Activated CD4-positive, alpha-beta T cell treated with anti-CD3 and anti-CD28 coated beads, Interleukin-2, amount 50 U/mL, for 1 hour (primary cell): ENCODE data around the gene CABP7.
"Not testable (repeated sequence)": the region's sequence is repeated elsewhere in the genome, so short reads cannot be mapped to it uniquely, and the experiment has no call there.

ENCODE experiments used
- DNase-seq: peaks from one replicate; pipeline ENCODE4 v3.0.0-alpha.2; 2020

Gene CABP7

DNA sequence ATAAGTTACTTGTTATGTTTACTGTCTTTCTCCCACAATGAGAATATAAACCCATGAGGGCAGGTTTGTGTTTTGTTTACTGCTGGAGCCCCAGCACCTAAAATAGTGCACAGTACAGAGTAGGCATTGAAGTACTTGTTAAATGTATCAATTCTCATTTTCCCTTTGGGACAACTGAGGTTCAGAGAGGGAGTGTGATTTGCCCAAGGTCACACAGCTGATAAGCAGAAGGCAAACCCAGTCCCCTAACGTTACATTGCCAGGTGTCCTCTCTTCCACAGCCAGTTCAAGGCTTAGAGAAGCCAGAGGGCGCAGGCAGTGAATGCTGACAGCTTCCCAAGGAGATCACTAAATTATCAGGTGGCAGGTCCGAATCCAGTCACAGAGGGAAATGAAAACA is 30.2 kb downstream of the CABP7 start:
- DNase-seq = no peak

- DNase-seq = no peak
These were observed 31.0 kb downstream of the CABP7 start for GRCh38 chr22:29750559-29751538.

- no peak for DNase-seq
These were observed 31.9 kb downstream of the CABP7 start for GRCh38 chr22:29751669-29752068.

DNA sequence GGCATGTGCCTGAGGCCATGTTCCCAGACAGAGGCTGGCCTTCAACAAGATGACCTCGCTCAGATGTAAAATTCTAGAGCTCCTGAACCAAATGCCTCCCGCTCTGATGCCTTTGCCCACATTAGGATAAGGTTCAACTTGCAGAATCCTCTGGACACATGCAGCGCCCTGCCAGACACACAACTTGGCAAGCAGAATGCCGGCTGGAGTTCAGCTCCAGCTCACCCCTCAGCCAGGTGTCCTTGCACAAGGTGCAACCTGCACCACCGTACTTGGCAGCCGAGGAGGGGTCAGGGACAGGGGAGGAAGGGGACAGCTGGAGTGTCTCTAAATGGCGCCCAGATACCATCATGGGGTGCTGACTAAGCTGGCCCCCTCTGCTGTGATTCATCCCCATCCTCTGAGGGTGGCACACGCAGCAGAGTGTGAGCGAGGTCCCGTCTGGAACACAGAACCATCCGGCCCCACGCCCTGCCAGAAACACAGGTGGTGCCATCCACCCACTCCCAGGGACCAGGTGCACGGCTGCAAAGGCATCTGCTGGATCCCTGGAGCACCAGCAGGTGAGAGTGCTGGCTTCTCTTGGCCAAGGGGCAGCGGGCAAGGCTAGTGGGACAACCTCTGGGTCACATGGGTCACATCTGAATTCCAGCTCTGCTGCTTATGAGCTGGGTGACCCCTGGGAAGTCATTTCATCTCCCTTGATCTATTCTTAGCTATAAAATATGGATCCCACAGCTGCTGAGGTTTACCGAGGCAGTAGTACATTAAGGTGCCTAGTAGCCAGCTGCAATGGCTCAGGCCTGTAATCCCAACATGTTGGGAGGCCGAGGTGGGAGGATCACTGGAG is 34.2 kb downstream of the CABP7 start:
- no peak for DNase-seq

DNA sequence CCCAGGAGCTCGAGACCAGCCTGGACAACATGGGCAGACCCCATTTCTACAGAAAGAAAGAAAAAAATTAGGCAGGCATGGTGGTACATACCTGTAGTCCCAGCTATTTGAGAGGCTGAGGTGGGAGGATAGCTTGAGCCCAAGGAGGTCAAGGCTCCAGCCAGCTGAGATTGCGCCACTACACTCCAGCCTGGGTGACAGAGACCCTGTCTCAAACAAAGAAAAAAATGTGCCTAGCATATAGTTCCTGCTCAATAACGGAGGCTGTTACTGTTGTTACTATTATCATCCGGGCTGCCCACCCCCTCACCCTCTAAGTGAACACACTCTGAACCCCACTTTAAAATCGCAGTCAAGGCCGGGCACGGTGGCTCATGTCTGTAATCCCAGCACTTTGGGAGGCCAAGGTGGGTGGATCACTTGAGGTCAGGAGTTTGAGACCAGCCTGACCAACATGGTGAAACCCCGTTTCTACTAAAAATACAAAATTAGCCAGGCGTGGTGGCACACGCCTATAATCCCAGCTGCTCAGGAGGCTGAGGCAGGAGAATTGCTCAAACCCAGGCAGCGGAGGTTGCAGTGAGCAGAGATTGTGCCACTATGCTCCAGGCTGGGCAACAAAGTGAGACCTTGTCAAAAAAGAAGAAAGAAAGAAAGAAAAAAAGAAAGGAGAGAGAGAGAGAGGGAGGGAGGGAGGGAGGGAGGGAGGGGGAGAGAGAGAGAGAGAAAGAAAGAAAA is 35.0 kb downstream of the CABP7 start:
- not testable (repeated sequence) for DNase-seq

DNA sequence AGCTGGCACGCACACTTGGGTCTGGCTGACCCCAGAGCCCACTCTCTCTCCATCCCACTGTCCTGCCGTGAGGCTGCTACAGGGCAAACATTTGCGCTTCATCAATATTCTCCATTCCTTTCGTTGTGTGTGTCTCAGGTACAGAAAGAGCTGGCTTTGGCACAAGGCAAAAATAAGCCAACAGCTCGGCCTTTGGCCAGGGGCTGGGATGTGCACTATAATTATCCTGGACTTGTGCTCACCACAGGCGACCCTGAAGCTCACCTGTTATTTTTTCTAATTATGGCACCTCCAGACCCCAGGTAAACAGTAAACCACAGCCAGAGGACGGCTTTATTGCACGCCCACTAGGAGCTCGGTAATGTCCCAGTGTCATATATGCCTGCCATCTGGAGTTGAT is 36.1 kb downstream of the CABP7 start:
- DNase-seq = no peak

- no peak for DNase-seq
These were observed 36.5 kb downstream of the CABP7 start for GRCh38 chr22:29756341-29756740.

DNA sequence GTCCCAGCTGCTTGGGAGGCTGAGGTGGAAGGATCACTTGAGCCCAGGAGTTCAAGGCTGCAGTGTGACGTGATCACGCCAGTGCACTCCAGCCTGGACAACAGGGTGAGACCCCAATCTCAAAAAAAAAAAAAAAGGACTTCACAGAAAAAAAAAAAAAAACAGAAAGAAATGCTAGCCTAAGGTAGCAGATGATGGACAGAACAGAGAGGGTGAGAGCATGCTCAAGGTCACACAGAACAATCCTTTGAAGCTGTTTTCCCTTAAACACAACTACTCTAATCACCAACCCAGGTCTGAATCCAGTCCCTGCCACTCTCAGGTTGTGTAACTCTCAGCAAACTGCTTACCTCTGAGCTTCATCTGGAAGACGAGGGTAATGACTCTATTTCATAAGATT is 37.3 kb downstream of the CABP7 start:
- DNase-seq = no peak

GRCh38 chr22:29758068-29758622 is 38.3 kb downstream of the CABP7 start:
- DNase-seq = no peak

- DNase-seq = no peak
These were observed 39.2 kb downstream of the CABP7 start for GRCh38 chr22:29758959-29759358.

DNA sequence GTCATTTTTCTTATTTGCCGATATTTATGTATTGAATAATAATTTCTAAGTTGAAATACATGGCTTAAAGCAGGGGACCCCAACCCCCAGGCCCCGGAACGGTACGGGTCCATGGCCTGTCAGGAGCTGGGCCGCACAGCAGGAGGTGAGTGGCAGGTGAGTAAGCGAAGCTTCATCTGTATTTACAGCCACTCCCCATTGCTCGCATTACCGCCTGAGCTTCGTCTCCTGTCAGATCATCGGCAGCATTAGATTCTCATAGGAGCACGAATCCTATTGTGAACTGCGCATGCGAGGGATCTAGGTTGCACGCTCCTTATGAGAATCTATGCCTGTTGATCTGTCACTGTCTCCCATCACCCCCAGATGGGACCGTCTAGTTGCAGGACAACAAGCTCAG is 42.5 kb downstream of the CABP7 start:
- DNase-seq = no peak

- no peak for DNase-seq
These were observed 46.3 kb downstream of the CABP7 start for GRCh38 chr22:29765905-29766631.

- peak; percentile 88 for DNase-seq
These were observed 46.9 kb downstream of the CABP7 start, which contains the start of gene ZMAT5 for GRCh38 chr22:29766632-29767170. Gene ZMAT5 (minus strand): TSS chr22:29767007. CDS start chr22:29748544, 18,463 bp downstream.

GRCh38 chr22:29767171-29768051 is 47.6 kb downstream of the CABP7 start, which contains the start of gene UQCR10:
Gene UQCR10 (plus strand): TSS chr22:29767369. CDS start chr22:29767399, 30 bp downstream.
- peak; percentile 92 for DNase-seq

DNA sequence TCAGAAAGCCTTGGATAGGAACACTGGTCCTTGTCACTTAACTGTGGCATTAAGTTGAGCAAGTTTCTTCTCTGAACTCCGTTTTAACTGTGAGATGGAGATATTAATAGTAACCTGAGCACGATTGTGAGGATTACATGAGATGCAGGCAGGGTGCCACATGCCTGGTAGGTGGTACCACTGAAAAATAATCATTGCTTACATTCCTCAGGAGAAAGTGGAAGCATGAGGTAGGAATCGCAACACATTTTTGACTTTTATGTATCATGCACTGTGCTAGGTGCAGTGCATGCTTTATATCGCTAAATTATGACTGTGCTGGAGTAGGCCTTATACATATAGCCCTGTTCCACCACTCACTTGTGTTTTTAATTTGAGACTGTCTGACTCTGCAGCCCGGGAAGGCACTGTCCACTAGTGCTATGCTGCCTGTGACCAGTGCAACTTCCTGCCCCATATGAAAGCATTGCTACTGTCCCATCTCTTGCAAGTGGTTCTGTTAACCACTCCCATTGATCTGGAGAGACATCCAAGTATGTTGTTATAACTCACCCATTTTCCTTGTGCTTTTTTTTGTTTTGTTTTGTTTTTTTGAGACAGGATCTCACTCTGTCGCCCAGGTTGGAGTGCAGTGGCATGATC is 48.4 kb downstream of the CABP7 start:
- no peak for DNase-seq

DNA sequence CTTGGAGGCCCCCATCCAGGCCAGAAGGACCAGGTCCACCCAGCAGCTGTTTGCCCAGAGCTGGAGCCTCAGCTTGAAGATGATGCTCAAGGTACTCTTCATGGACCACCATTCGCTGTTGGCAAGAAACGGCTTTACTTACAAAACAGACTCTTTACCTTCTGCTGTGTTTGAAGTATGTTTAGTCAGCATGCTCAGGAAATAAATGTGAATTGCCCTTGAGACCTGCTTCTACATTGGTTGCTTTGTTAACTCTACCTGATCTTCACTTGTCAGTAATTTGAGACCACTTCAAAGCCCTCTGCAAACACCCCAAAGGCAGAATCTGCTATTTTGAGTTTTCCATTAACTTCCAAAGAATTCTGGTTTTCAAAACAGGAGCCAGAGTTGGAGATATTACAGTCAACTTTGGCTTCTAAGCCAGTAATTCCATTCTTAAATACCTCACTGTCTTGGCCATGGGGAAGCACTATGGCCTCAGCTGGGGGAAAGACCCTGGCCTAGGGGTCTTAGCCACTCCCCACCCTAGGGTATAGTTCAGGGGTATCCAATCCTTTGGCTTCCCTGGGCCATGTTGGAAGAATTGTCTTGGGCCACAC is 50.0 kb downstream of the CABP7 start:
- DNase-seq = no peak

GRCh38 chr22:29772170-29772641 is 52.4 kb downstream of the CABP7 start:
- DNase-seq = no peak

GRCh38 chr22:29773233-29773632 is 53.4 kb downstream of the CABP7 start:
- DNase-seq = no peak

GRCh38 chr22:29780220-29780619 is 60.4 kb downstream of the CABP7 start:
- DNase-seq = no peak
